ENCODE measurements around the gene RINT1.
"Not testable (repeated sequence)": the region's sequence is repeated elsewhere in the genome, so short reads cannot be mapped to it uniquely, and the experiment has no call there.

Gene RINT1

DNA sequence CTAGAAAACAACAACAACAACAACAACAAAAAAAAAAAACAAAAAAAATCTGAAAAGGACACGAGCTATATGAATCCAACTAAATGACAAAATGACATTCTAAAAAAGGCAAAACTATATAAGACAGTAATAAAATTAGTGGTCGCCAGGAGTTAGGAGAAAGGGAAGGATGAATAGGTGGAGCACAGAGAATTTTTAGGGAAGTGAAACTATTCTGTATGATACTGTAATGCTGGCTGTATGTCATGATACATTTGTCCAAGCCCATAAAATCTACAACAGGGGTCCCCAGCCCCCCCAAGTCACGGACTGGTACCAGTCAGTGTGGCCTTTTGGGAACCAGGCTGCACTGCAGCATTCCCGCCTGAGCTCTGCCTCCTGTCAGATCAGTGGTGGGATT is 7.2 kb upstream of the RINT1 start:
- no peaks in the 10 kb centered on the region for H3K9me3 ChIP-seq (ENCODE audit: insufficient read depth, low read length)

DNA sequence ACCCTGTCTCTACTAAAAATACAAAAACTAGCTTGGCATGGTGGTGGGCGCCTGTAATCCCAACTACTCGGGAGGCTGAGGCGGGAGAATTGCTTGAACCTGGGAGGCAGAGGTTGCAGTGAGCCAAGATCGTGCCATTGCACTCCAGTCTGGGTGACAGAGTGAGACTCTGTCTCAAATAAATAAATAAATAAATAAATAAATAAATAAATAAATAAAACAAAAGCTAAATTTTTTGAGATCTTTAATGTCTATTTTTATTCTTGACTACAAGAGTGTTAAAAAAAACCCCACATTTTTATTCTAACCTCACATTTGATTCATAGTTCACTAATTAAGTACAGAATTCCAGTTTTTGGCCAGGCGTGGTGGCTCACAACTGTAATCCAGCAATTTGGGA is 4.3 kb upstream of the RINT1 start:
- not testable (repeated sequence) for H3K9ac ChIP-seq (ENCODE audit: low read length); H3K36me3 ChIP-seq (replicated peaks; ENCODE audit: low read depth, low read length); H2AFZ ChIP-seq (ENCODE audit: low read depth, low read length); H3K4me1 ChIP-seq (ENCODE audit: low read length); H3K27ac ChIP-seq (ENCODE audit: low read length); H3K9me3 ChIP-seq (ENCODE audit: insufficient read depth, low read length); H3K79me2 ChIP-seq (ENCODE audit: low read length); H4K20me1 ChIP-seq (ENCODE audit: insufficient read depth, low read length); H3K27me3 ChIP-seq (ENCODE audit: low read depth, low read length); H3K4me3 ChIP-seq (ENCODE audit: low read length); H3K4me2 ChIP-seq (ENCODE audit: low read length)

More for the DNA sequence above, 7.2 kb upstream of the RINT1 start:
- TF ChIP-seq EZH2phosphoT487 (IDR thresholded peaks at IDR 0.05; ENCODE audit: low read depth) = no peak
- TF ChIP-seq, protein P1, sequence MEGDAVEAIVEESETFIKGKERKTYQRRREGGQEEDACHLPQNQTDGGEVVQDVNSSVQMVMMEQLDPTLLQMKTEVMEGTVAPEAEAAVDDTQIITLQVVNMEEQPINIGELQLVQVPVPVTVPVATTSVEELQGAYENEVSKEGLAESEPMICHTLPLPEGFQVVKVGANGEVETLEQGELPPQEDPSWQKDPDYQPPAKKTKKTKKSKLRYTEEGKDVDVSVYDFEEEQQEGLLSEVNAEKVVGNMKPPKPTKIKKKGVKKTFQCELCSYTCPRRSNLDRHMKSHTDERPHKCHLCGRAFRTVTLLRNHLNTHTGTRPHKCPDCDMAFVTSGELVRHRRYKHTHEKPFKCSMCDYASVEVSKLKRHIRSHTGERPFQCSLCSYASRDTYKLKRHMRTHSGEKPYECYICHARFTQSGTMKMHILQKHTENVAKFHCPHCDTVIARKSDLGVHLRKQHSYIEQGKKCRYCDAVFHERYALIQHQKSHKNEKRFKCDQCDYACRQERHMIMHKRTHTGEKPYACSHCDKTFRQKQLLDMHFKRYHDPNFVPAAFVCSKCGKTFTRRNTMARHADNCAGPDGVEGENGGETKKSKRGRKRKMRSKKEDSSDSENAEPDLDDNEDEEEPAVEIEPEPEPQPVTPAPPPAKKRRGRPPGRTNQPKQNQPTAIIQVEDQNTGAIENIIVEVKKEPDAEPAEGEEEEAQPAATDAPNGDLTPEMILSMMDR (IDR thresholded peaks at IDR 0.05; ENCODE audit: low read depth, low read length) = no peak
- Histone ChIP-seq H3K27me3 (ENCODE audit: low read depth, low read length) (no peaks in the 10 kb centered on the region), H3K4me3 (ENCODE audit: low read length) (no peak overlapping the region), H4K20me1 (ENCODE audit: insufficient read depth, low read length) (0 out of 2 replicates have a peak, but pooled peaks cover under 1% of the 10 kb centered on the region), H2AFZ (ENCODE audit: low read depth, low read length) (no peak overlapping the region), H3K36me3 (replicated peaks; ENCODE audit: low read depth, low read length) (no peaks in the 10 kb centered on the region), H3K4me2 (ENCODE audit: low read length) (no peak overlapping the region), H3K27ac (ENCODE audit: low read length) (no peak overlapping the region), H3K4me1 (ENCODE audit: low read length) (peaks cover 8% of the 10 kb centered on the region; the same call in 1 of the 2 replicates), H3K9ac (ENCODE audit: low read length) (no peak overlapping the region), H3K79me2 (ENCODE audit: low read length) (peaks cover 21% of the 10 kb centered on the region)

DNA sequence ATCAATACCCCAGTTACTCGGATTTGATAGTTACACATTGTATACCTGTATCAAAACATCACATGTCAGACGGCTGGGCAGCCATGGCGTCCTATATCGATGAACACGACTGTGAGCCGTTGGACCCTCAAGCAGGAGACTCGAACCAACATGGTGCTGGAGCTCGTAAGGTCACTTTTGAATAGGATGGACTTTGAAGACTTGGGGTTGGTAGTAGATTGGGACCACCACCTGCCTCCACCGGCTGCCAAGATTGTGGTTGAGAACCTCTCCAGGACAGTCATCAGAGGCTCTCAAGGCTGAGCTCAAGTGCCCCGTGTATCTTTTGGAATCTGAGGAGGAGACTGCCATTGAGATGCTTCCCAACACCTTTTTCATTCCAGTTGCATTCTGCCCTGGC is 1.9 kb upstream of the RINT1 start:
- Histone ChIP-seq H3K9ac (ENCODE audit: low read length) (no peak overlapping the region), H3K36me3 (replicated peaks; ENCODE audit: low read depth, low read length) (peaks cover 2% of the 10 kb centered on the region), H3K79me2 (ENCODE audit: low read length) (peaks cover 26% of the 10 kb centered on the region), H3K9me3 (ENCODE audit: insufficient read depth, low read length) (no peaks in the 10 kb centered on the region), H2AFZ (ENCODE audit: low read depth, low read length) (no peak overlapping the region), H4K20me1 (ENCODE audit: insufficient read depth, low read length) (no peaks in the 10 kb centered on the region), H3K4me1 (ENCODE audit: low read length) (peaks cover 10% of the 10 kb centered on the region), H3K27ac (ENCODE audit: low read length) (no peak overlapping the region), H3K4me3 (ENCODE audit: low read length) (no peak overlapping the region), H3K4me2 (ENCODE audit: low read length) (no peak overlapping the region), H3K27me3 (ENCODE audit: low read depth, low read length) (no peaks in the 10 kb centered on the region)
- TF ChIP-seq, protein P1 (IDR thresholded peaks at IDR 0.05; ENCODE audit: low read depth, low read length) = no peak
- TF ChIP-seq EZH2phosphoT487 (IDR thresholded peaks at IDR 0.05; ENCODE audit: low read depth) = no peak

DNA sequence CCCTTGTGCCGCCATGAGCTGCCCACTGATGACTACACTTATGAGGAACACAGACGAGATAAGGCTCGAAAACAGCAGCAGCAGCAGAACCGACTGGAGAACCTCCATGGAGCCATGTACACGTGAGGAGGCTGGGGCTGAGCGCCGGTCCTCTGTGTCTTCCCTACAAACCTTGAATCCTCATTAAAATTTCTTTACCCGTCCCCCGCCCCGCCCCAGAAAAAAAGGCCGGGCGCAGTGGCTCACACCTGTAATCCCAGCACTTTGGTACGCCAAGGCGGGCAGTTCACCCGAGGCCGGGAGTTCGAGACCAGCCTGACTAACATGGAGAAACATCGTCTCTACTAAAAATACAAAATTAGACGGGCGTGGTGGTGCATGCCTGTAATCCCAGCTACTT is 1.5 kb upstream of the RINT1 start:
- TF ChIP-seq, protein P1 (IDR thresholded peaks at IDR 0.05; ENCODE audit: low read depth, low read length) = no peak
- no peak for TF ChIP-seq EZH2phosphoT487 (IDR thresholded peaks at IDR 0.05; ENCODE audit: low read depth)
- Histone ChIP-seq H3K9me3 (ENCODE audit: insufficient read depth, low read length) (no peaks in the 10 kb centered on the region), H3K27me3 (ENCODE audit: low read depth, low read length) (no peaks in the 10 kb centered on the region), H3K9ac (ENCODE audit: low read length) (no peak overlapping the region), H4K20me1 (ENCODE audit: insufficient read depth, low read length) (no peaks in the 10 kb centered on the region), H3K4me1 (ENCODE audit: low read length) (peaks cover 10% of the 10 kb centered on the region), H3K4me2 (ENCODE audit: low read length) (no peak overlapping the region), H2AFZ (ENCODE audit: low read depth, low read length) (no peak overlapping the region), H3K36me3 (replicated peaks; ENCODE audit: low read depth, low read length) (peaks cover 2% of the 10 kb centered on the region), H3K27ac (ENCODE audit: low read length) (no peak overlapping the region), H3K4me3 (ENCODE audit: low read length) (no peak overlapping the region), H3K79me2 (ENCODE audit: low read length) (peaks cover 28% of the 10 kb centered on the region)
